Measurements from ENCODE around the gene NYAP1. TPM values are rescaled to one million over a fixed set of nuclear protein-coding genes. Genes with fewer than 3 reads are reported as not detected.

Gene NYAP1
- total RNA-seq, 1 donor from 2014 or later: 3.1 TPM

GRCh38 chr7:100482728-100483089 lies 1.0 kb upstream of the NYAP1 start:
- Histone ChIP-seq H3K27me3 (ENCODE audit: control insufficient read depth in 3 of 3, insufficient read depth in 3 of 3, low read length in 3 of 3) (no peaks in the 10 kb centered on the region), H3K27ac (ENCODE audit: low read depth, low read length) (no peak overlapping the region), H3K9ac (ENCODE audit: low read depth in 1 of 3, low read length in 3 of 3) (peak overlapping the region; percentile 20 to 64 (median 50)), H3K36me3 (ENCODE audit: control insufficient read depth in 3 of 3, insufficient read depth in 3 of 3, low read length in 3 of 3) (no peaks in the 10 kb centered on the region), H3K4me1 (ENCODE audit: control insufficient read depth in 3 of 3, insufficient read depth in 3 of 3, low read length in 3 of 3) (peaks cover 11 to 12% (median 11%) of the 10 kb centered on the region in 3 donors), H3K4me3 (ENCODE audit: low read length in 3 of 3) (peak overlapping the region; percentile 30 to 68 (median 62)), H3K9me3 (ENCODE audit: control insufficient read depth in 3 of 3, low read length in 3 of 3) (no peaks in the 10 kb centered on the region)

- no peaks in the 10 kb centered on the region for H3K9me3 ChIP-seq (ENCODE audit: control insufficient read depth in 3 of 3, low read length in 3 of 3)
- H3K4me3 ChIP-seq (ENCODE audit: low read length in 3 of 3): peak overlapping the region; percentile 30 to 68 (median 62)
- H3K27ac ChIP-seq (ENCODE audit: low read depth, low read length): no peak overlapping the region
- peak overlapping the region; percentile 20 to 64 (median 50) for H3K9ac ChIP-seq (ENCODE audit: low read depth in 1 of 3, low read length in 3 of 3)
- H3K36me3 ChIP-seq (ENCODE audit: control insufficient read depth in 3 of 3, insufficient read depth in 3 of 3, low read length in 3 of 3): no peaks in the 10 kb centered on the region
- H3K27me3 ChIP-seq (ENCODE audit: control insufficient read depth in 3 of 3, insufficient read depth in 3 of 3, low read length in 3 of 3): no peaks in the 10 kb centered on the region
- peaks cover 11 to 12% (median 11%) of the 10 kb centered on the region in 3 donors for H3K4me1 ChIP-seq (ENCODE audit: control insufficient read depth in 3 of 3, insufficient read depth in 3 of 3, low read length in 3 of 3)
Observed at GRCh38 chr7:100483090-100483721, 521 bp upstream of the NYAP1 start.

- H3K27me3 ChIP-seq (ENCODE audit: control insufficient read depth in 3 of 3, insufficient read depth in 3 of 3, low read length in 3 of 3): peaks cover 0 to 2% (median 0%) of the 10 kb centered on the region in 3 donors
- no peak overlapping the region for H3K4me3 ChIP-seq (ENCODE audit: low read length in 3 of 3)
- no peak overlapping the region for H3K9ac ChIP-seq (ENCODE audit: low read depth in 1 of 3, low read length in 3 of 3)
- H3K9me3 ChIP-seq (ENCODE audit: control insufficient read depth in 3 of 3, low read length in 3 of 3): no peaks in the 10 kb centered on the region
- no peak overlapping the region for H3K27ac ChIP-seq (ENCODE audit: low read depth, low read length)
- peaks cover 8% of the 10 kb centered on the region in 3 donors for H3K4me1 ChIP-seq (ENCODE audit: control insufficient read depth in 3 of 3, insufficient read depth in 3 of 3, low read length in 3 of 3)
- H3K36me3 ChIP-seq (ENCODE audit: control insufficient read depth in 3 of 3, insufficient read depth in 3 of 3, low read length in 3 of 3): no peaks in the 10 kb centered on the region
Observed at GRCh38 chr7:100484673-100485045, 932 bp downstream of the NYAP1 start.

GRCh38 chr7:100485471-100485876 lies 1.7 kb downstream of the NYAP1 start:
- H3K9ac ChIP-seq (ENCODE audit: low read depth in 1 of 3, low read length in 3 of 3): no peak overlapping the region
- H3K4me1 ChIP-seq (ENCODE audit: control insufficient read depth in 3 of 3, insufficient read depth in 3 of 3, low read length in 3 of 3): peaks cover 6 to 8% (median 7%) of the 10 kb centered on the region in 3 donors
- H3K27ac ChIP-seq (ENCODE audit: low read depth, low read length): no peak overlapping the region
- H3K36me3 ChIP-seq (ENCODE audit: control insufficient read depth in 3 of 3, insufficient read depth in 3 of 3, low read length in 3 of 3): no peaks in the 10 kb centered on the region
- peaks cover 0 to 7% (median 0%) of the 10 kb centered on the region in 3 donors for H3K27me3 ChIP-seq (ENCODE audit: control insufficient read depth in 3 of 3, insufficient read depth in 3 of 3, low read length in 3 of 3)
- H3K4me3 ChIP-seq (ENCODE audit: low read length in 3 of 3): no peak overlapping the region
- no peaks in the 10 kb centered on the region for H3K9me3 ChIP-seq (ENCODE audit: control insufficient read depth in 3 of 3, low read length in 3 of 3)

- Histone ChIP-seq H3K9ac (ENCODE audit: low read depth in 1 of 3, low read length in 3 of 3) (no peak overlapping the region), H3K27me3 (ENCODE audit: control insufficient read depth in 3 of 3, insufficient read depth in 3 of 3, low read length in 3 of 3) (peaks cover 0 to 7% (median 0%) of the 10 kb centered on the region in 3 donors), H3K27ac (ENCODE audit: low read depth, low read length) (no peak overlapping the region), H3K36me3 (ENCODE audit: control insufficient read depth in 3 of 3, insufficient read depth in 3 of 3, low read length in 3 of 3) (no peaks in the 10 kb centered on the region), H3K4me3 (ENCODE audit: low read length in 3 of 3) (no peak overlapping the region), H3K4me1 (ENCODE audit: control insufficient read depth in 3 of 3, insufficient read depth in 3 of 3, low read length in 3 of 3) (peaks cover 6 to 8% (median 7%) of the 10 kb centered on the region in 3 donors), H3K9me3 (ENCODE audit: control insufficient read depth in 3 of 3, low read length in 3 of 3) (no peaks in the 10 kb centered on the region)
Observed at GRCh38 chr7:100486111-100486636, 2.4 kb downstream of the NYAP1 start.

- H3K27me3 ChIP-seq (ENCODE audit: control insufficient read depth in 3 of 3, insufficient read depth in 3 of 3, low read length in 3 of 3): peaks cover 0 to 7% (median 0%) of the 10 kb centered on the region in 3 donors
- peaks cover 6 to 8% (median 7%) of the 10 kb centered on the region in 3 donors for H3K4me1 ChIP-seq (ENCODE audit: control insufficient read depth in 3 of 3, insufficient read depth in 3 of 3, low read length in 3 of 3)
- H3K27ac ChIP-seq (ENCODE audit: low read depth, low read length): no peak overlapping the region
- H3K36me3 ChIP-seq (ENCODE audit: control insufficient read depth in 3 of 3, insufficient read depth in 3 of 3, low read length in 3 of 3): no peaks in the 10 kb centered on the region
- H3K4me3 ChIP-seq (ENCODE audit: low read length in 3 of 3): no peak overlapping the region
- no peaks in the 10 kb centered on the region for H3K9me3 ChIP-seq (ENCODE audit: control insufficient read depth in 3 of 3, low read length in 3 of 3)
- H3K9ac ChIP-seq (ENCODE audit: low read depth in 1 of 3, low read length in 3 of 3): no peak overlapping the region
Observed at GRCh38 chr7:100486753-100487446, 3.2 kb downstream of the NYAP1 start.

- no peak overlapping the region for H3K9ac ChIP-seq (ENCODE audit: low read depth in 1 of 3, low read length in 3 of 3)
- H3K36me3 ChIP-seq (ENCODE audit: control insufficient read depth in 3 of 3, insufficient read depth in 3 of 3, low read length in 3 of 3): no peaks in the 10 kb centered on the region
- no peak overlapping the region for H3K27ac ChIP-seq (ENCODE audit: low read depth, low read length)
- peaks cover 0 to 16% (median 8%) of the 10 kb centered on the region in 3 donors for H3K27me3 ChIP-seq (ENCODE audit: control insufficient read depth in 3 of 3, insufficient read depth in 3 of 3, low read length in 3 of 3)
- peaks cover 0 to 4% (median 0%) of the 10 kb centered on the region in 3 donors for H3K4me1 ChIP-seq (ENCODE audit: control insufficient read depth in 3 of 3, insufficient read depth in 3 of 3, low read length in 3 of 3)
- no peaks in the 10 kb centered on the region for H3K9me3 ChIP-seq (ENCODE audit: control insufficient read depth in 3 of 3, low read length in 3 of 3)
- H3K4me3 ChIP-seq (ENCODE audit: low read length in 3 of 3): no peak overlapping the region
Observed at GRCh38 chr7:100488333-100489095, 4.8 kb downstream of the NYAP1 start.

GRCh38 chr7:100489121-100489520 lies 5.4 kb downstream of the NYAP1 start:
- Histone ChIP-seq H3K4me1 (ENCODE audit: control insufficient read depth in 3 of 3, insufficient read depth in 3 of 3, low read length in 3 of 3) (peaks cover 0 to 6% (median 2%) of the 10 kb centered on the region in 3 donors), H3K27ac (ENCODE audit: low read depth, low read length) (no peak overlapping the region), H3K9me3 (ENCODE audit: control insufficient read depth in 3 of 3, low read length in 3 of 3) (no peaks in the 10 kb centered on the region), H3K27me3 (ENCODE audit: control insufficient read depth in 3 of 3, insufficient read depth in 3 of 3, low read length in 3 of 3) (peaks cover 0 to 17% (median 8%) of the 10 kb centered on the region in 3 donors), H3K4me3 (ENCODE audit: low read length in 3 of 3) (no peak overlapping the region), H3K36me3 (ENCODE audit: control insufficient read depth in 3 of 3, insufficient read depth in 3 of 3, low read length in 3 of 3) (no peaks in the 10 kb centered on the region), H3K9ac (ENCODE audit: low read depth in 1 of 3, low read length in 3 of 3) (no peak overlapping the region)

- Histone ChIP-seq H3K9me3 (ENCODE audit: control insufficient read depth in 3 of 3, low read length in 3 of 3) (no peaks in the 10 kb centered on the region), H3K4me3 (ENCODE audit: low read length in 3 of 3) (no peak overlapping the region), H3K27me3 (ENCODE audit: control insufficient read depth in 3 of 3, insufficient read depth in 3 of 3, low read length in 3 of 3) (peaks cover 0 to 21% (median 8%) of the 10 kb centered on the region in 3 donors), H3K36me3 (ENCODE audit: control insufficient read depth in 3 of 3, insufficient read depth in 3 of 3, low read length in 3 of 3) (no peaks in the 10 kb centered on the region), H3K9ac (ENCODE audit: low read depth in 1 of 3, low read length in 3 of 3) (no peak overlapping the region), H3K4me1 (ENCODE audit: control insufficient read depth in 3 of 3, insufficient read depth in 3 of 3, low read length in 3 of 3) (peaks cover 0 to 6% (median 2%) of the 10 kb centered on the region in 3 donors), H3K27ac (ENCODE audit: low read depth, low read length) (no peak overlapping the region)
Observed at GRCh38 chr7:100489824-100490223, 6.1 kb downstream of the NYAP1 start.

Measured in skeletal muscle tissue (tissue), 4 donors.